GM23248 (cell line): Measurements from ENCODE around the gene CBL. TPM values are rescaled to one million over a fixed set of nuclear protein-coding genes. Genes with fewer than 3 reads are reported as not detected.
A peak's percentile ranks its signal among the peaks of the same experiment; 100 is the strongest.

ENCODE experiments used
- DNase-seq: peaks from one replicate; pipeline ENCODE4 v3.0.0-alpha.2; 2015
- H2AFZ ChIP-seq: fragments of 200-600 bp; sonication (generic); 2 replicates; pipeline ENCODE4 v1.6.1; 2016; ENCODE audit warnings: antibody characterized with exemption
- H3F3A ChIP-seq: fragments of 200-600 bp; sonication (generic); 2 replicates; pipeline ENCODE4 v1.6.1; 2016; ENCODE audit warnings: mild to moderate bottlenecking, antibody characterized with exemption, mixed run types; ENCODE audit not compliant: insufficient read depth
- H3K27ac ChIP-seq: fragments of 200-600 bp; sonication (generic); 2 replicates; pipeline ENCODE4 v1.5.1; 2016; ENCODE audit warnings: mild to moderate bottlenecking
- H3K27me3 ChIP-seq: fragments of 200-600 bp; sonication (generic); replicated peaks from 2 replicates; pipeline ENCODE4 v1.6.1; 2016; ENCODE audit warnings: mild to moderate bottlenecking; ENCODE audit not compliant: insufficient read depth
- H3K36me3 ChIP-seq: fragments of 200-600 bp; sonication (generic); 2 replicates; pipeline ENCODE4 v1.6.1; 2016; ENCODE audit warnings: low read depth, mild to moderate bottlenecking
- H3K4me1 ChIP-seq: fragments of 200-600 bp; sonication (generic); 2 replicates; pipeline ENCODE4 v1.6.1; 2016; ENCODE audit warnings: mild to moderate bottlenecking; ENCODE audit not compliant: insufficient read depth
- H3K4me2 ChIP-seq: fragments of 200-600 bp; sonication (generic); one replicate; pipeline ENCODE4 v1.6.1; 2016; ENCODE audit warnings: mild to moderate bottlenecking; ENCODE audit not compliant: unreplicated experiment
- H3K4me3 ChIP-seq: fragments of 200-600 bp; sonication (generic); 2 replicates; pipeline ENCODE4 v1.5.1; 2016; ENCODE audit warnings: mild to moderate bottlenecking
- H3K79me2 ChIP-seq: fragments of 200-600 bp; sonication (generic); 2 replicates; pipeline ENCODE4 v1.6.1; 2016; ENCODE audit warnings: mild to moderate bottlenecking; ENCODE audit not compliant: insufficient read depth
- H3K9ac ChIP-seq: fragments of 200-600 bp; sonication (generic); 2 replicates; pipeline ENCODE4 v1.6.1; 2016; ENCODE audit warnings: mild to moderate bottlenecking
- H3K9me2 ChIP-seq: fragments of 200-600 bp; sonication (generic); 2 replicates; pipeline ENCODE4 v1.6.1; 2016; ENCODE audit warnings: mixed run types, mild to moderate bottlenecking, moderate library complexity; ENCODE audit not compliant: insufficient read depth
- H3K9me3 ChIP-seq: fragments of 200-600 bp; sonication (generic); one replicate; pipeline ENCODE4 v1.6.1; 2017; ENCODE audit warnings: low read depth
- H4K20me1 ChIP-seq: fragments of 200-600 bp; sonication (generic); 2 replicates; pipeline ENCODE4 v1.6.0; 2016; ENCODE audit not compliant: insufficient read depth
- EZH2 ChIP-seq: fragments of 200-600 bp; sonication (generic); IDR thresholded peaks from 2 replicates; pipeline ENCODE4 v1.6.1; 2018; ENCODE audit warnings: antibody characterized with exemption, mild to moderate bottlenecking; ENCODE audit not compliant: insufficient read depth, poor library complexity, severe bottlenecking
- EZH2phosphoT487 ChIP-seq: fragments of 200-600 bp; sonication (generic); IDR thresholded peaks from 2 replicates; pipeline ENCODE4 v1.6.1; 2018; ENCODE audit warnings: antibody characterized with exemption, moderate library complexity, mild to moderate bottlenecking, low read depth; ENCODE audit not compliant: insufficient read depth
- WGBS, 2 experiments: methylation state at CpG; one replicate each; pipeline ENCODE4 v1.1.6; 2015 to 2017; ENCODE audit warnings: low lambda C conversion rate in 2 of 2, low coverage in 1 of 2; ENCODE audit errors: missing lambda C conversion rate in 2 of 2; 5-methylcytosine and 5-hydroxymethylcytosine counted together
- in situ Hi-C: fragments of 300-500 bp; cut with MboI; formaldehyde crosslinking; loops from 2 replicates; pipeline ENCODE4 v1.15.0; 2020
- polyA plus RNA-seq: library from polyadenylated mRNA; unstranded; fragments of >200 nt; fragmentation: Nextera tagmentation; extraction: Ambion mirVana; gene quantifications from 2 replicates; pipeline ENCODE4 v1.2.1, GENCODE V29; 2016
- total RNA-seq: library from RNA; depleted of rRNA; stranded (reverse); fragments of >200 nt; shearing (Covaris generic); gene quantifications from 2 replicates; pipeline ENCODE4 v1.2.3, GENCODE V29; 2014

Gene CBL
- total and polyA plus RNA-seq, 2 experiments from 2014 or later, result 5.8 to 8.6 TPM

GRCh38 chr11:119305556-119306372, 99.6 kb downstream of the CBL start:
- Histone ChIP-seq H3K4me2 (no peak overlapping the region), H3K9me2 (no peaks in the 10 kb centered on the region), H2AFZ (no peak overlapping the region), H3K4me1 (peaks cover 8% of the 10 kb centered on the region; the same call in 1 of the 2 replicates), H3K79me2 (no peaks in the 10 kb centered on the region), H3K9me3 (no peaks in the 10 kb centered on the region), H3K9ac (no peak overlapping the region), H3K36me3 (peaks cover 24% of the 10 kb centered on the region), H4K20me1 (no peaks in the 10 kb centered on the region), H3K4me3 (no peak overlapping the region), H3F3A (0 out of 2 replicates have a peak, but pooled peaks cover 17% of the 10 kb centered on the region), H3K27me3 (no peaks in the 10 kb centered on the region), H3K27ac (0 out of 2 replicates have a peak overlapping the region, but pooled peaks have one; percentile 19)
- DNase-seq, result no peak
- 95 to 100% methylated on average over 7 of the region's 7 CpGs for WGBS, 2 experiments
- in situ Hi-C loops, result no loop called here
- no peak for TF ChIP-seq EZH2phosphoT487
- no peak for TF ChIP-seq EZH2

DNA sequence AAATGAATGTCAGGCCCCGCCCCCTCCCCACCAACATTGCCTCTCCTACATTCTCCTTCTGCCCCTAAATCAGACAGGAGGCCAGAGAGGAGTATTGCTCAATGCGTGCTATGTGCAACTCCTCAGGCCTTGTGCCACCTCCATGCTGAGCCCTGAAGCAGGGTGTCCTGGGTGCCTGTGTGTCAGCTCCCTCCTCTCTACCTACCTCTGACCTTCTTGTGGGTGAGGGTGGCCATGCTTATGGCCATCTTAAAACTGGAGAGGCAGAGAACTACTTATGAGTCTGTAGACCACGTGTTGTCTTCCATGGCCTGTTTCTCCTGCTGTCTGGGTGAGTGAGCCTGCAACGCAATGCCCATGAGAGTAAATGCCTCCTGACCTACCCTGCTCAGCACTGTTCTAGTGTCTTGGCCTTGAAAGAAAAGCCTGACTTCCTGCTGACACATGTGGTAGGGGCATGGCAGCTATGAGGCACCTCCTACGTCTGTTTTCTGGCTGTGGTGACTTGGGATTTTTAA, 100.3 kb downstream of the CBL start:
- H3K4me2 ChIP-seq, result no peak overlapping the region
- TF ChIP-seq EZH2 (no peak), EZH2phosphoT487 (no peak)
- no peaks in the 10 kb centered on the region for H3K9me2 ChIP-seq
- peaks cover 8% of the 10 kb centered on the region; the same call in 1 of the 2 replicates for H3K4me1 ChIP-seq
- no peaks in the 10 kb centered on the region for H3K27me3 ChIP-seq
- no peak overlapping the region for H3K9ac ChIP-seq
- H3F3A ChIP-seq, result 0 out of 2 replicates have a peak, but pooled peaks cover 17% of the 10 kb centered on the region
- H3K79me2 ChIP-seq, result no peaks in the 10 kb centered on the region
- H3K27ac ChIP-seq, result 0 out of 2 replicates have a peak overlapping the region, but pooled peaks have one; percentile 19
- no peaks in the 10 kb centered on the region for H4K20me1 ChIP-seq
- H3K4me3 ChIP-seq, result no peak overlapping the region
- in situ Hi-C loops, result no loop called here
- DNase-seq, result peak; percentile 39
- peaks cover 24% of the 10 kb centered on the region for H3K36me3 ChIP-seq
- WGBS, 2 experiments, result 76 to 78% methylated on average over 5 of the region's 5 CpGs
- H2AFZ ChIP-seq, result no peak overlapping the region
- H3K9me3 ChIP-seq, result no peaks in the 10 kb centered on the region

DNA sequence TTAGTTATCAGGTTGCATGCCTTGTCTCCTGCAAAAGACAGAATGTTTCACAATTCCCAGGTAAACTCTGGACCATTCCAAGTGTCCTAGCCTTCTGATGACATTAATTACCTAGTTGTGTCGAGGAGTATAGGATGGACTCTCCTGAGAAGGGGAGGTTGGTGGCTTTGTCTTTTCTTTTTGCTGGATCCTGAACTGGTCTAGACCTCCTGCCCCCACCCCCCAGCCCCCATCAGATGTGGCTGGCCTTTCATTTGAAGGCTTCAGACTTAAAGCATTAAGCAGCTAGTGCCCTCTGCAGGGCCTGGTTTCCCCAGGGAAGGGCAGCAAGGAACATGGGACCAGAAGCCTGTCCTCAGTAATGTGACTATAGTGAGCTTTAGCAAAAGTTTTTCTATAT, 101.1 kb downstream of the CBL start:
- no peak overlapping the region for H3K27ac ChIP-seq
- TF ChIP-seq EZH2phosphoT487 (no peak), EZH2 (no peak)
- H3K4me3 ChIP-seq, result no peak overlapping the region
- no peaks in the 10 kb centered on the region for H3K9me3 ChIP-seq
- no peaks in the 10 kb centered on the region for H4K20me1 ChIP-seq
- WGBS, 2 experiments, result 20 to 75% methylated on average over 1 of the region's 1 CpG
- H3F3A ChIP-seq, result 0 out of 2 replicates have a peak, but pooled peaks cover 17% of the 10 kb centered on the region
- in situ Hi-C loops, result no loop called here
- H3K9ac ChIP-seq, result no peak overlapping the region
- no peaks in the 10 kb centered on the region for H3K9me2 ChIP-seq
- no peaks in the 10 kb centered on the region for H3K79me2 ChIP-seq
- H3K4me2 ChIP-seq, result no peak overlapping the region
- H3K27me3 ChIP-seq, result no peaks in the 10 kb centered on the region
- peaks cover 8% of the 10 kb centered on the region; the same call in 1 of the 2 replicates for H3K4me1 ChIP-seq
- H2AFZ ChIP-seq, result no peak overlapping the region
- no peak for DNase-seq
- peaks cover 19% of the 10 kb centered on the region for H3K36me3 ChIP-seq

DNA sequence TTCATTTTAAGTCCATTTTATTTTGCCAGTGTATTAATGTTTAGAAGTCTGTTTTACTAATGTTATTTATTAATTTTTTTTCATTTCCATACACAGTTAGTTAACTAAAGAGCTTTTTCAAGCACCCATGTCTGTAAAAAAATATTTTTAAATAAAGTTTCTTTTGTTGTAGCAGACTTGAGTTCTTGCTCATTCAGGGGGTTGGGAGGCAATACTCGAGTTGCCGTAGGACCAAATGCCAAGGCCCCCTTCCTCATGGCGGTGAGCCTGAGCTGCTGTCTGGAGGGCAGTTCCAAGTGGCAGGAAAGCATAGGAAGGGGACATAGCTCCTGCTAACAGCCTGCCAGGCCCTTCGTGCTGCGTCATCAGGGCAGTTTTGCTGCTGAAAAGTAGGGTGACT, 101.8 kb downstream of the CBL start:
- WGBS, 2 experiments, result 82 to 86% methylated on average over 5 of the region's 5 CpGs
- Histone ChIP-seq H3K36me3 (peaks cover 12% of the 10 kb centered on the region; the same call in 1 of the 2 replicates), H3F3A (0 out of 2 replicates have a peak, but pooled peaks cover 17% of the 10 kb centered on the region), H3K9me3 (no peaks in the 10 kb centered on the region), H3K4me2 (no peak overlapping the region), H3K4me3 (no peak overlapping the region), H3K9ac (no peak overlapping the region), H2AFZ (no peak overlapping the region), H3K27ac (no peak overlapping the region), H3K79me2 (no peaks in the 10 kb centered on the region), H4K20me1 (no peaks in the 10 kb centered on the region), H3K4me1 (peaks cover 8% of the 10 kb centered on the region; the same call in 1 of the 2 replicates), H3K27me3 (no peaks in the 10 kb centered on the region), H3K9me2 (no peaks in the 10 kb centered on the region)
- in situ Hi-C loops, result no loop called here
- no peak for DNase-seq
- TF ChIP-seq EZH2phosphoT487, result no peak
- no peak for TF ChIP-seq EZH2
